Erythroblast (primary cell): Measurements from ENCODE around the gene SAMHD1.

Source experiments
- GATA1 ChIP-seq: IDR thresholded peaks from 2 replicates; pipeline ENCODE4 v1.6.1; 2011; ENCODE audit warnings: low read depth, mild to moderate bottlenecking, control low read depth, low read length, moderate library complexity
- POLR2A ChIP-seq: IDR thresholded peaks from 2 replicates; pipeline ENCODE4 v1.6.1; 2011; ENCODE audit warnings: mild to moderate bottlenecking, low read length

- TF ChIP-seq POLR2A (no peak), GATA1 (no peak)
Measured at GRCh38 chr20:36871640-36872570, 79.6 kb downstream of the SAMHD1 start.
